A549 (cell line): ENCODE results near the gene PPP1R14B.

Experiments
- BHLHE40 ChIP-seq: IDR thresholded peaks from 2 replicates; pipeline ENCODE4 v1.6.1; 2012; ENCODE audit warnings: low read depth, low read length, inconsistent platforms
- CBX2 ChIP-seq: fragments of 200-600 bp; sonication (generic); IDR thresholded peaks from 2 replicates; pipeline ENCODE4 v1.6.1; 2016; ENCODE audit warnings: low read depth, mild to moderate bottlenecking, borderline replicate concordance
- CEBPB ChIP-seq, 2 experiments: fragments of >200 bp in 1 of 2; sonication (Bioruptor Twin) in 1 of 2; formaldehyde crosslinking in 1 of 2; IDR thresholded peaks; 2 replicates each; pipeline ENCODE4 v1.6.1; 2012 to 2016
- CHD2 ChIP-seq: fragments of 150-350 bp; IDR thresholded peaks from 2 replicates; pipeline ENCODE4 v1.6.1; 2014; ENCODE audit warnings: low read length; ENCODE audit not compliant: partially characterized antibody
- JUN ChIP-seq, 2 experiments: fragments of >200 bp; sonication (Bioruptor Twin); formaldehyde crosslinking; IDR thresholded peaks; 2 replicates in 1 of 2; 3 replicates in 1 of 2; pipeline ENCODE4 v1.6.1; 2016 to 2017
- KDM5A ChIP-seq: fragments of 200-600 bp; sonication (generic); IDR thresholded peaks from 2 replicates; pipeline ENCODE4 v1.6.1; 2016; ENCODE audit warnings: antibody characterized with exemption, mild to moderate bottlenecking
- MYC ChIP-seq: IDR thresholded peaks from 2 replicates; pipeline ENCODE4 v1.6.1; 2012; ENCODE audit warnings: mild to moderate bottlenecking, inconsistent platforms, low read length, improper control_type of control experiment, borderline replicate concordance
- POLR2AphosphoS2 ChIP-seq: conservative IDR thresholded peaks from 2 replicates; pipeline ENCODE4 v1.6.1; 2012; ENCODE audit warnings: low read length, improper control_type of control experiment, inconsistent platforms
- RAD21 ChIP-seq, 2 experiments: fragments of >200 bp in 1 of 2; sonication (Bioruptor Twin) in 1 of 2; formaldehyde crosslinking in 1 of 2; IDR thresholded peaks in 1 of 2; conservative IDR thresholded peaks in 1 of 2; 2 replicates in 1 of 2; 3 replicates in 1 of 2; pipeline ENCODE4 v1.6.1; 2012 to 2018; ENCODE audit warnings: inconsistent platforms in 1 of 2
- SMC3 ChIP-seq: fragments of >200 bp; sonication (Bioruptor Twin); formaldehyde crosslinking; IDR thresholded peaks from 3 replicates; pipeline ENCODE4 v1.6.1; 2018; ENCODE audit warnings: inconsistent platforms
- TF ChIP-seq, protein P1 (sequence below): fragments of >200 bp; sonication (Bioruptor Twin); formaldehyde crosslinking; IDR thresholded peaks from 3 replicates; pipeline ENCODE4 v1.5.1; 2016
- TF ChIP-seq, protein P2 (sequence below): fragments of 250-450 bp; sonication (Bioruptor Pico); IDR thresholded peaks from 2 replicates; pipeline ENCODE4 v1.5.0; 2021; ENCODE audit warnings: mild to moderate bottlenecking, moderate library complexity, borderline replicate concordance
- TF ChIP-seq, protein P3 (sequence below): fragments of 150-350 bp; IDR thresholded peaks from 2 replicates; pipeline ENCODE4 v1.6.1; 2014; ENCODE audit warnings: low read depth, mild to moderate bottlenecking, low read length
- TF ChIP-seq, protein P4 (sequence below): fragments of 450-650 bp; IDR thresholded peaks from 2 replicates; pipeline ENCODE4 v1.6.1; 2014; ENCODE audit warnings: antibody characterized with exemption

DNA sequence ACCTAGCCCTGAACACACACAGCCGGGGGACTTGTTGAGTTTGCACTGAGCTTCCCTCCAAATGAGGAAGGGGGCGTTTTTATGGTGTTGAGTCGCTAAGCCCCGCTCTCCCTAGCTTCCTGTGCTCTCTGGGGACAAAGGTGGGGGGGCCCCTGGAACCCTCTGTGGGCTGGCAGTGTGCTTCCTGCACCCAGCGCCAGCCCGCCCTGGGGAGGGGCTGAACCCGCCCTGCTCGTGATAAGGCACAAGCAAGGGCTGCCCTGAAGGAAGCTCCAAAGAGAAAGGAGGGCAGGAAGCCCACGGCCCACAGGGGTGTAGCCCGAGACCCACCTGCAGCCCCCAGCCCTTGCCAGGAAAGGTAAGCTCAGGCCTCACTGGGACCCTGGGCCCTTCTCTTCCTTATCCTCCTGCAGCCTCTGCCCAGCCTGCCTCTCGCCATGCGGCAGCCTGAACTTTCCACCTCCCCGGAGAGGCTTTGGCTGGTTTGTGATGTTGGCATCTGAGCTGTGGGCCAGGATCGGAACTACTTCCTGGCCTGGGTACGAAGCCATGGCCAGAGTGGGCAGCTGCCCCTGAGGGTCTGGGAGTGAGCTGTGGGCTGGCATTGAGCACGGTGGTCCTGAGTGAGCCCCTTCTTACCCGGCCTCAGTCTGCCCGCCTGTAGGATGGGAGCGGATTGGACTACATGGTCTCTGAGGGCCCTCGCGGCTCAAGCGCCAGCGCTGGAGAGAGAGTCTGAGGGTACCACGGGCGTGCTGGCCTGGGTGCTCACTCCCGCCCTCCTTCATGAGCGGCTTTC, 40.1 kb downstream of the PPP1R14B start, which contains the start of gene FERMT3:
- no peak for TF ChIP-seq JUN (IDR thresholded peaks at IDR 0.05)
- TF ChIP-seq, protein P1, sequence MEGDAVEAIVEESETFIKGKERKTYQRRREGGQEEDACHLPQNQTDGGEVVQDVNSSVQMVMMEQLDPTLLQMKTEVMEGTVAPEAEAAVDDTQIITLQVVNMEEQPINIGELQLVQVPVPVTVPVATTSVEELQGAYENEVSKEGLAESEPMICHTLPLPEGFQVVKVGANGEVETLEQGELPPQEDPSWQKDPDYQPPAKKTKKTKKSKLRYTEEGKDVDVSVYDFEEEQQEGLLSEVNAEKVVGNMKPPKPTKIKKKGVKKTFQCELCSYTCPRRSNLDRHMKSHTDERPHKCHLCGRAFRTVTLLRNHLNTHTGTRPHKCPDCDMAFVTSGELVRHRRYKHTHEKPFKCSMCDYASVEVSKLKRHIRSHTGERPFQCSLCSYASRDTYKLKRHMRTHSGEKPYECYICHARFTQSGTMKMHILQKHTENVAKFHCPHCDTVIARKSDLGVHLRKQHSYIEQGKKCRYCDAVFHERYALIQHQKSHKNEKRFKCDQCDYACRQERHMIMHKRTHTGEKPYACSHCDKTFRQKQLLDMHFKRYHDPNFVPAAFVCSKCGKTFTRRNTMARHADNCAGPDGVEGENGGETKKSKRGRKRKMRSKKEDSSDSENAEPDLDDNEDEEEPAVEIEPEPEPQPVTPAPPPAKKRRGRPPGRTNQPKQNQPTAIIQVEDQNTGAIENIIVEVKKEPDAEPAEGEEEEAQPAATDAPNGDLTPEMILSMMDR, result no peak
- TF ChIP-seq CEBPB (IDR thresholded peaks at IDR 0.05), result no peak
- TF ChIP-seq CBX2, result no peak
- TF ChIP-seq BHLHE40, result no peak
- no peak for TF ChIP-seq SMC3
- TF ChIP-seq POLR2AphosphoS2, result no peak
- TF ChIP-seq, protein P2, sequence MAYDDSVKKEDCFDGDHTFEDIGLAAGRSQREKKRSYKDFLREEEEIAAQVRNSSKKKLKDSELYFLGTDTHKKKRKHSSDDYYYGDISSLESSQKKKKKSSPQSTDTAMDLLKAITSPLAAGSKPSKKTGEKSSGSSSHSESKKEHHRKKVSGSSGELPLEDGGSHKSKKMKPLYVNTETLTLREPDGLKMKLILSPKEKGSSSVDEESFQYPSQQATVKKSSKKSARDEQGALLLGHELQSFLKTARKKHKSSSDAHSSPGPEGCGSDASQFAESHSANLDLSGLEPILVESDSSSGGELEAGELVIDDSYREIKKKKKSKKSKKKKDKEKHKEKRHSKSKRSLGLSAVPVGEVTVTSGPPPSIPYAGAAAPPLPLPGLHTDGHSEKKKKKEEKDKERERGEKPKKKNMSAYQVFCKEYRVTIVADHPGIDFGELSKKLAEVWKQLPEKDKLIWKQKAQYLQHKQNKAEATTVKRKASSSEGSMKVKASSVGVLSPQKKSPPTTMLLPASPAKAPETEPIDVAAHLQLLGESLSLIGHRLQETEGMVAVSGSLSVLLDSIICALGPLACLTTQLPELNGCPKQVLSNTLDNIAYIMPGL (CRISPR knock-in tag), result no peak
- TF ChIP-seq, protein P3, sequence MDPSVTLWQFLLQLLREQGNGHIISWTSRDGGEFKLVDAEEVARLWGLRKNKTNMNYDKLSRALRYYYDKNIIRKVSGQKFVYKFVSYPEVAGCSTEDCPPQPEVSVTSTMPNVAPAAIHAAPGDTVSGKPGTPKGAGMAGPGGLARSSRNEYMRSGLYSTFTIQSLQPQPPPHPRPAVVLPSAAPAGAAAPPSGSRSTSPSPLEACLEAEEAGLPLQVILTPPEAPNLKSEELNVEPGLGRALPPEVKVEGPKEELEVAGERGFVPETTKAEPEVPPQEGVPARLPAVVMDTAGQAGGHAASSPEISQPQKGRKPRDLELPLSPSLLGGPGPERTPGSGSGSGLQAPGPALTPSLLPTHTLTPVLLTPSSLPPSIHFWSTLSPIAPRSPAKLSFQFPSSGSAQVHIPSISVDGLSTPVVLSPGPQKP, result no peak
- TF ChIP-seq, protein P4, sequence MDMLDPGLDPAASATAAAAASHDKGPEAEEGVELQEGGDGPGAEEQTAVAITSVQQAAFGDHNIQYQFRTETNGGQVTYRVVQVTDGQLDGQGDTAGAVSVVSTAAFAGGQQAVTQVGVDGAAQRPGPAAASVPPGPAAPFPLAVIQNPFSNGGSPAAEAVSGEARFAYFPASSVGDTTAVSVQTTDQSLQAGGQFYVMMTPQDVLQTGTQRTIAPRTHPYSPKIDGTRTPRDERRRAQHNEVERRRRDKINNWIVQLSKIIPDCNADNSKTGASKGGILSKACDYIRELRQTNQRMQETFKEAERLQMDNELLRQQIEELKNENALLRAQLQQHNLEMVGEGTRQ, result no peak
- TF ChIP-seq MYC, result no peak
- TF ChIP-seq KDM5A, result no peak
- TF ChIP-seq RAD21 (conservative IDR thresholded peaks at IDR 0.05 in 1 of 2, IDR thresholded peaks at IDR 0.05 in 1 of 2), result no peak
- TF ChIP-seq CHD2, result no peak
